Hematopoietic multipotent progenitor cell treated with erythropoietin and hydrocortisone succinate and interleukin-3 and kit ligand, for 17 days (in vitro differentiated cells): ENCODE results near the gene TGFBR2.
"Not testable (repeated sequence)": the region's sequence is repeated elsewhere in the genome, so short reads cannot be mapped to it uniquely, and the experiment has no call there.

ENCODE experiments used
- DNase-seq: peaks from one replicate; pipeline ENCODE4 v3.0.0-alpha.2; 2015; ENCODE audit warnings: low spot score

Gene TGFBR2

DNA sequence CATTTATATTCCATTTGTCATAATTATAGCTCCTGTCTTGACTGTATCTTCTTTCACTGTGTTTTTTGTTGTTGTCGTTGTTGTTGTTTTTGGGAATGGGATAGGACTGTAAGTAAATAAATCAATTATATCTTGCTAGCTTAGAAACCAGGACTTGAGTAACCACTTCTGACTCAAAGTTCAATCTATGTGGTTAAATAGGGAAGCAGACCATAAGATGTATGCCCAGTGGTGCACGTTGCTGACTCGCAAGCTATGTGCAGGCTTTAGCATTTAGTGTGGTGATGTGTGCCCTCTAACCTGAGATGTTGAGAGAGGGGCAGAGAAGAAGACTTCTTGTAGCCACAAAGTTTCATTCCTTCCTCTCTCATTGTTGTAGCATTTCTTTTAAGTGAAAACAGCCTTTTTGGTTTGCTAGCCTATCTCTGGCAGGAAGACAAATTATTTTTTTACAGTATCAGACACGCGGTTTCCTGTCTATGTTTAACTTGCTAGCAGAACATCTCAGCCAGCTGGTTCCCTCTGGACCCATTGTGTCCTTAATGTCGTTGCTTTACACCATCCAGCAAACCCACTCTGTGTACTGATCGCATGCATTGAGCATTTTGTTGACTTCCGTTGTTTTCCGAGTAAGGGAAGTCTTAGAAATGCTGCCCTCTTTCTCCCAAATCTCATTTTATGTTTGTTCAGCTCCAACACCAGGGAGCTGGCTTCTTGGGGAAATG lies 52.1 kb downstream of the TGFBR2 start:
- DNase-seq, result no peak

DNA sequence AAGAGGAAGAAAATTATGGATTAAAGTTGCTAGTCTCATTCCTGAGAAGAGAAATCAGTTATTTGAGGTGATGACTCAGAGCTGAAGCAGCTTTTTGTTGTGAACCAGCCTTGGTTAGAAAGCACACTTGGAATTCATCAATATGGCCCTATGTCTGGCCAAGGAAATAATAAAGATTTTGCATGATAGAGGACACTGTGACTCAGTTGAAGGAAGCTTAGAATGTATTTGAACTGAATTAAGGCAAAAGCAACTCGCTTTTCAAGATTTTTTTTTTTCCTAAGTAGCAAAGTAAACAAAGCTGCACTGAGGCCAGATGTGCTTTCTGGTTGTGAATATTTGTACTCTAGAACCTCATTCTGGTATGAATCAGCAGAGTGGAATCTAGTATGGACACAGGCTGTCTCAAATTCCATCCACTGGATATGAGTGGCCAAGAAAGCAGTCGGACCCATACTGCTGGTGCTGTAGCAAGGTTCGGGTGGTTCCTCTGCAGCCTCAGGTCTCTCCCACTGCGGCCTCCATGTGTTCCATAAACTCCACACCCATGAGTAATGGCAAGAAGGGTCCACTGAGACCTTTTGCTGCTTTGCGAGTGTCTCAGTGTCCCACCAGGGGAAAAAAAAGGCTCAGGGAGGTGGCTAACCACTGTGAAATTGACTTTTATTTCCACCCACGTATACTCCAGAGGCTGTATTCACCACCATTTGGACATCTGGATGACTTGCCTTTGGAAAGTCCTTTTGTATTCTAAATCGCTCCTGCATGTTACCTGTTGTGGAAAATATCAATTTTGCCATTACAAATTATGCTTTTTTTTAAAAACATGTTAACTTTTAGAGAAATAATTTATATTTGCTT lies 53.1 kb downstream of the TGFBR2 start:
- DNase-seq, result no peak

DNA sequence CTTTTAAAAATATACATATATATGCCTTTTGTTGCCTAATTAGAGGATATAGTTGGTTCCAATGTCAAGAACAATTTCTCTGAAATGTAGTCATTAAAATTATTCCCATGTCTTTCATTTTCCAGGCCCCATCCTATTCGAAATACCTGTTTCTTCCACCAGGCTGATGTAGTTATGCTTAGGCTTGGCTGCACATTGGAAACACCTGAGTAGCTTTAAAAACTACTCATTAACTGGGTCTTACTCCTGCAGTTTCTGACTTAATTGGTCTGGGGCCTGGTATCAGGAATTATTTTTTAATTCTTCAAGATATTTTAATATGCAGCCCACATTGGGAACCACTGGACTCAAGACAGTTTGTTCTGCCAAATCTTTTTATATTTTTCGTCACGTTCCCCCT lies 53.7 kb downstream of the TGFBR2 start:
- DNase-seq, result no peak

- DNase-seq, result no peak
These were observed 54.3 kb downstream of the TGFBR2 start for GRCh38 chr3:30660656-30661055.

GRCh38 chr3:30661098-30661873 lies 54.9 kb downstream of the TGFBR2 start:
- no peak for DNase-seq

DNA sequence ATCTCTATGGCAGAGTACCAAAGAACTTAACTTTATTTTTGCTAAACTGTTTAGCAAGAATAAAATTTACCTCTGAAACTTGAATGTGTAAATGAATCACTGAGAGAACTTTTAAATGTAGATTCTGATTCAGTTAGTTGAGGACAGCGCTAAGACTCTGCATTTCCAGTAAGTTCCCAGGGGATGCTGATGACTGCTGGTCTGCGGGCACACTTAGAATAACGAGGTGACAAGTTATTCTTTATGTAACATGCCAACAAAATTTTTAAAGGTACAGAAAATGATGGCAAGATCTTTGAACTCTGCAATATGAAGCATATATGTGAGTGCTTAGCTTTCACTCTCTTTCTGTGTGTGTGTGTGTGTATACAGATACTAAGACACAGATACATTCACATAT lies 56.4 kb downstream of the TGFBR2 start:
- no peak for DNase-seq

DNA sequence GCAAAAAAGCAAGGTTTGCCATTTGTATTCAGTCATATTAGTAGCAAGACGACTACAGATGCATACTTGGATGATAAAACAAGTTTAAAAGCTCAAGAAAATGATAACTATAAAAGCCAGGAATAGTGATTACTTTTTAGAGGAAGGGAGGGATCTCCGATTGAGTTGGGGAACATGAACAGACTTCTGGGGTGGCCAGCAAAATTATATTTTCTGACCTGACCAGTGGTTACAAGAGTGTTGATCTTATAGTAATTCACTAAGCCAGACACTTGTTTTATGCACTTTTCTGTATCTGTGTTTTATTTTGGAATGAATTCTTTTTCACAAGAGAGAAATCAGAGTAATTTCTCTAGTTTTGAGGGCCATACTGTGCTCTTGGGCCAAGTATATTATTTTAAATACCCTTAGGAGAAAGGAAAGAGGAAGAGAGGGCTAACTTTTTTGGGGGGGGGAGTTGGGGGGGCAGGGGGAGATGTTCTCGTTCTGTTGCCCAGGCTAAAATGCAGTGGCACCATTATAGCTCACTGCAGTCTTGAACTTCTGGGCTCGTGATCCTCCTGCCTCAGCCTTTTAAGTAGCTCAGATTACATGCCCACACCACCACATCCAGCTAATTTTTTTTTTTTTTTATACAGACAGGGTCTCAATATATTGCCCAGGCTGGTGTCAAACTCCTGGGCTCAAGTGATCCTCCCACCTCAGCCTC lies 57.3 kb downstream of the TGFBR2 start:
- DNase-seq, result no peak

- DNase-seq, result peak; percentile 41
These were observed 58.1 kb downstream of the TGFBR2 start for GRCh38 chr3:30664459-30664858.

DNA sequence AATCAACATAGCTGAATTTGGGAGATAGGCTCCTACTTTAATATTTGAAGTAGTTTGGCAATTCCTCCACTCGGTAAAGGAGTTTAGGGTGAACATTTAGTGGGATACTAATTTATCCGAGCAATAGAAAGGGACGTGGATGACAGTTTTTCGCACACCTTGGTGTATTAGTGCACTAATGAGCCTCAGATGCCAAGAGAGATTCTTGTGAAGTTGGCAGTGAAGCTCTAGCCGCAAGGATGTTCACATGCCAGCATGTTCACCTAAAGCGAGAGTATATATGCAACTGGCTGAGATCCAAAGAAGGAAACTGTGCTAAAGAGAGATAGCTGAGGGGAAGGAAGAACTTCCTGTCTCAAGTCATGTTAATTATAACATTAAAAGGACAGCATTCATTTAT lies 58.5 kb downstream of the TGFBR2 start:
- DNase-seq, result peak; percentile 78

DNA sequence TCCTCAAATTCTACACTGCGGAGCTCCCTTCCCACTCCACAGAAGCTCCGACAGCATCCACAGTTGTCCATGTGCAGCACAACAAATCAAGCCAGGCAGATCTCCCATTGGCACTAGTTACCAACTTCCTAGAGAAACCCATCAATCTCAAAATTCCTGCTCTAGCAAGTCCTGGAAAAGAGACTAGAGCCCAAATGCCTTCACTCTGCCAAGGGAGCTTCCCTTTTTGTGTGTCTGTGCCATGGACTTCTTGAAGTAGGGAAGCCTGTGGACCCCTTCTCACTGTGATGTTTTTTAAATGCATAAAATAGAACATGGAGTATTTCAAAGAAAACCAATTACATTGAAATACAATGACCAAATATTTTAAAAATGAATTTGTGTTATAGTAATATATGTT lies 59.1 kb downstream of the TGFBR2 start:
- no peak for DNase-seq

GRCh38 chr3:30666572-30667279 lies 60.3 kb downstream of the TGFBR2 start:
- DNase-seq, result no peak

DNA sequence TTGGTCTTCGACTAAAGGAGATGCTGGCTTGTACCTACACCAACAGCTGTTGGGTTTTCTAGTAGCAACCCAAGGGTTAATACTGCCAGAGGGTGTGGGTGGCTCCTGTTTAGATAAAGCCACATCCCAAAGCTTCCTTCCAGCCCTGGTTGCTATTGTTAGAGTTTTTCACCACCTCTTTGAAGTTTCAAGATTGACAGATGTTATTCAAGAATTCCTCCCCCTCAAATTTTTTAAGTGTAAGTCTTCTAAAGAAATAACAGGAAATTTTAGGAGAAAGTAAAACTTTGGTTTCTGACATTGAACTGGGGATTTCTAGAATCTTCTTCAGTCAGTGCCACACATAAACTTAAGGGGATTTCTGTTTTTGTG lies 60.9 kb downstream of the TGFBR2 start:
- no peak for DNase-seq

- no peak for DNase-seq
These were observed 61.7 kb downstream of the TGFBR2 start for GRCh38 chr3:30668051-30668609.

DNA sequence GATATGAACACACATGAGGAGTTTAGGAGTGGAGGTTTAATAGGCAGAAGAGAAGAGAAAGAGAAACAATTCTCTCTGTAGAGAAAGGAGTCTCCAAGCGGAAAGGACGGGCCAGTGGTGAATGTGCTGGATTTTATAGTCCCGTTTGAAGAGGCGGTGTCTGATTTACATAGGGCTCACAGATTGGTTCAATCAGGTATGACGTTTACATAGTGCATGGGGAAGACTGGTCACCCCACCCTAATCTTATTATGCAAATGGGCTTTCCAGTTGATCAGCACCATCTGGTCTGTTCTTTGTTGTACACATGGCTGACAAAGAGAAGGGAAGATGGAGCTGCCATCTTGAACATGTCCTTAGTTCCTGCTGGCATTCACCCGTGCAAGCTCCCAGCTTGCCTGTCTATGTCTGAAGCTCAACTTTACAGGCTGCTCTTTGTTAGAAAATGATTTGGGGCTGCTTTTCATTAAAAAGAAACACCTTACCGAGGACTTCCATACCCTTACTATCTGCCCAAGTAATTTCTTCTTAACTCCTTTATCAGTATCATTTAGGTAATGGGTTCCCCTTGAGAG lies 63.0 kb downstream of the TGFBR2 start:
- DNase-seq, result not testable (repeated sequence)

GRCh38 chr3:30670292-30670691 lies 63.9 kb downstream of the TGFBR2 start:
- DNase-seq, result no peak

GRCh38 chr3:30671527-30672286 lies 65.3 kb downstream of the TGFBR2 start:
- DNase-seq, result no peak

GRCh38 chr3:30672287-30672735 lies 65.9 kb downstream of the TGFBR2 start:
- DNase-seq, result no peak

GRCh38 chr3:30672959-30673358 lies 66.6 kb downstream of the TGFBR2 start:
- DNase-seq, result no peak

DNA sequence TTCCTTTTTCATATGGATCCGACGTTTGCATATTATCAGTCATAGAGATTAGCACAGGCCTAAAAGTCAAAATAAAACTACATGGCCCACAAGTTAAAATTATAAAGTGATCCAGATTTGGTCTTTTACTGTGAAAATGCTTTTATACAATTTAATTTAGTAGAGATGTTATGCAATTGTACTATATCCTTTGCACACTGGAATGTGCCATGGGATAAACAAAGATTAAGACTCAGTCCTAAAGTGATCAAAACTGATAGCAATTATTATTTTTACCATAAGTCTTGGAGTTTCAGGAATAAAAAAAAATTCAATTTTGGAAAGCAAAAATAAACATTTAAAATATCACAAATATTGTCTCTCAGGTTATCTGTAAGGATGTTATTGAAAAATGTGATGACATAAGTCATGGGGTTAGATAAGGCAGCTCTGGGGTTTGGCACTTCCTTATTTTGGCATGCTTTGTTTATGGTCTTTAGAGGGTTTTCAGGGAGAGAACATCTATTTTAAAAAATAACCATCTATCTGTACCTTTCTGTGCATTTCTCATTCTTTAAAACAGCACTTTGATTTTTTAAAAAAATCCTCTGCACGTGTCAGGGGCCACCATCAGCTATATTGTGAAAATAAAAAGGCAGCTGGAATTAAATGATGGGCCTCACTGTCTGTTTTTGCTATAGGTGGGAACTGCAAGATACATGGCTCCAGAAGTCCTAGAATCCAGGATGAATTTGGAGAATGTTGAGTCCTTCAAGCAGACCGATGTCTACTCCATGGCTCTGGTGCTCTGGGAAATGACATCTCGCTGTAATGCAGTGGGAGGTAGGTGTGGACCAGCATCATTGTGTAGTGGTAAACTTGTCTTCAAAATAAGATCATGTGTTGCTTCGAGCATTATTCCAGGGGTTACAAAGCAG lies 67.3 kb downstream of the TGFBR2 start:
- no peak for DNase-seq
